ENCODE results near the gene NKAIN1.

Gene NKAIN1

GRCh38 chr1:31199236-31199790 is 40.4 kb downstream of the NKAIN1 start:
- TF ChIP-seq CREB1 (IDR thresholded peaks at IDR 0.05; ENCODE audit: low read depth), result no peak
- no peak for TF ChIP-seq NFIC (IDR thresholded peaks at IDR 0.05)
- TF ChIP-seq TCF12 (IDR thresholded peaks at IDR 0.05; ENCODE audit: low read depth), result no peak
- no peak for TF ChIP-seq REST (IDR thresholded peaks at IDR 0.05; ENCODE audit: low read depth)
- no peak for TF ChIP-seq USF1 (IDR thresholded peaks at IDR 0.05)
- no peak for TF ChIP-seq YY1 (IDR thresholded peaks at IDR 0.05; ENCODE audit: low read depth)
- no peak for TF ChIP-seq TEAD4 (IDR thresholded peaks at IDR 0.05)

- TF ChIP-seq YY1 (IDR thresholded peaks at IDR 0.05; ENCODE audit: low read depth) (no peak), FOXM1 (IDR thresholded peaks at IDR 0.05; ENCODE audit: borderline replicate concordance, low read depth) (no peak), TEAD4 (IDR thresholded peaks at IDR 0.05) (no peak), EP300 (IDR thresholded peaks at IDR 0.05; ENCODE audit: borderline replicate concordance) (no peak), NFIC (IDR thresholded peaks at IDR 0.05) (no peak), RAD21 (IDR thresholded peaks at IDR 0.05; ENCODE audit: low read depth) (no peak), USF1 (IDR thresholded peaks at IDR 0.05) (no peak), EGR1 (IDR thresholded peaks at IDR 0.05) (no peak), TCF12 (IDR thresholded peaks at IDR 0.05; ENCODE audit: low read depth) (no peak), TAF1 (IDR thresholded peaks at IDR 0.05; ENCODE audit: low read depth) (no peak), ZBTB7A (IDR thresholded peaks at IDR 0.05; ENCODE audit: low read depth) (no peak)
Observed at GRCh38 chr1:31198600-31198999, 41.1 kb downstream of the NKAIN1 start.

- TF ChIP-seq NFIC (IDR thresholded peaks at IDR 0.05), result no peak
Observed at GRCh38 chr1:31198150-31198549, 41.5 kb downstream of the NKAIN1 start.

- TF ChIP-seq TCF12 (IDR thresholded peaks at IDR 0.05; ENCODE audit: low read depth), result no peak
- TF ChIP-seq CREB1 (IDR thresholded peaks at IDR 0.05; ENCODE audit: low read depth), result no peak
- TF ChIP-seq TAF1 (IDR thresholded peaks at IDR 0.05; ENCODE audit: low read depth), result no peak
- TF ChIP-seq ZBTB7A (IDR thresholded peaks at IDR 0.05; ENCODE audit: low read depth), result no peak
- no peak for TF ChIP-seq EGR1 (IDR thresholded peaks at IDR 0.05)
- TF ChIP-seq FOXM1 (IDR thresholded peaks at IDR 0.05; ENCODE audit: borderline replicate concordance, low read depth), result no peak
- TF ChIP-seq MAX (IDR thresholded peaks at IDR 0.05), result no peak
Observed at GRCh38 chr1:31196685-31197084, 43.0 kb downstream of the NKAIN1 start.

GRCh38 chr1:31193729-31194128 is 46.0 kb downstream of the NKAIN1 start:
- TF ChIP-seq NFIC (IDR thresholded peaks at IDR 0.05) (no peak), TCF12 (IDR thresholded peaks at IDR 0.05; ENCODE audit: low read depth) (no peak), ZBTB7A (IDR thresholded peaks at IDR 0.05; ENCODE audit: low read depth) (no peak)

GRCh38 chr1:31191281-31191680 is 48.4 kb downstream of the NKAIN1 start:
- TF ChIP-seq FOXM1 (IDR thresholded peaks at IDR 0.05; ENCODE audit: borderline replicate concordance, low read depth) (no peak), NFIC (IDR thresholded peaks at IDR 0.05) (no peak), RAD21 (IDR thresholded peaks at IDR 0.05; ENCODE audit: low read depth) (no peak), TCF12 (IDR thresholded peaks at IDR 0.05; ENCODE audit: low read depth) (no peak), TAF1 (IDR thresholded peaks at IDR 0.05; ENCODE audit: low read depth) (no peak), YY1 (IDR thresholded peaks at IDR 0.05; ENCODE audit: low read depth) (no peak), MAX (IDR thresholded peaks at IDR 0.05) (no peak), TEAD4 (IDR thresholded peaks at IDR 0.05) (no peak), CEBPB (IDR thresholded peaks at IDR 0.05) (no peak), REST (IDR thresholded peaks at IDR 0.05; ENCODE audit: low read depth) (no peak), CREB1 (IDR thresholded peaks at IDR 0.05; ENCODE audit: low read depth) (no peak), USF1 (IDR thresholded peaks at IDR 0.05) (no peak), EGR1 (IDR thresholded peaks at IDR 0.05) (no peak)

Measured in Ishikawa (cell line).